OCI-M2 (cell line): Measurements from ENCODE around the gene DAG1.
"Not testable (repeated sequence)": the region's sequence is repeated elsewhere in the genome, so short reads cannot be mapped to it uniquely, and the experiment has no call there.

Experiments used
- DNase-seq: peaks from one replicate; lab custom pipeline; 2025; ENCODE audit not compliant: unreplicated experiment; lab: John Stamatoyannopoulos, UW

The DAG1 gene

DNA sequence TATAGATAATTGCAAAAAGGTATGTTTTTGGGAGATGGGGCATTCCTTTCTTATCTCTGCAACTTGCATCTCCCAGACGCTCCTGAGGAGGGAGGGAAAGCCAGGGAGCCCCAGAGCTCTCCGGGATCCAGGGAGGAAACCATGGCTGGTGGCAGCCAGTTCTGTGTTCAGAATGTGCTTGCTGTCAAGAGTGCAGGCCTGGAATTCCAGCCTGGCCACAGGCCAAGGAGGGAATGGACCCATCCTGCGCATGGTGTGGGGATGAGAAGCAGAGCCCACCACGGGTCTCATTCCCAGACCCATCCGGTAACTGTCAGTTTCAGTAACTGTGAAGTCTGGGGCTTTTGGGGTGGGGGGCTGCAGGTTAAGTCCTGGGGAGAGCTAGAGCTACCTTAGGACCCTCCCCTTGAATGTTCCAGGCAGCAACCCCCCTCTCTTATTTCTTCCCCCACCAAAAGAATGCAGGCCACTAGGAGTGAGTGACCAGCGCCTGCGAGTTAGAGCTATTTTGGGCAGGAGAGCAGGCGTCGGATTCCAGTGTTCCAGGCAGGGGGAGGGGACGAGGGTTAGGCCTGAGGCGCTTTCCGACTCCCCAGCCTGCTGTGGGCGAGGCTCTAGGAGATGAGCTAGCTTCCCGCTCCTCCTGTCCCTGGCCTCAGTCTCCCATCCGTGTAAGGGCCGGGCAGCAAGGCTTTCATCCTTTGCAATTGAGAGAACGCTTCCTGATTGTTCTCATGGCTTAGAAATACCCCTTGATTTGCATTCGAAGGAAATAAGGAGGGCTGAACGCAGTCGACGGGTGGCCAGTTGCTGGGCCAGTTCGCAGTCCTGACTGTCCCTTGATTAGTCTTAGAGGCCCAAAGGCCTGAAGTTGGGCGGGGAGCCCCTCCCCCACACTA is 781 bp upstream of the DAG1 start:
- no peak for DNase-seq

DNA sequence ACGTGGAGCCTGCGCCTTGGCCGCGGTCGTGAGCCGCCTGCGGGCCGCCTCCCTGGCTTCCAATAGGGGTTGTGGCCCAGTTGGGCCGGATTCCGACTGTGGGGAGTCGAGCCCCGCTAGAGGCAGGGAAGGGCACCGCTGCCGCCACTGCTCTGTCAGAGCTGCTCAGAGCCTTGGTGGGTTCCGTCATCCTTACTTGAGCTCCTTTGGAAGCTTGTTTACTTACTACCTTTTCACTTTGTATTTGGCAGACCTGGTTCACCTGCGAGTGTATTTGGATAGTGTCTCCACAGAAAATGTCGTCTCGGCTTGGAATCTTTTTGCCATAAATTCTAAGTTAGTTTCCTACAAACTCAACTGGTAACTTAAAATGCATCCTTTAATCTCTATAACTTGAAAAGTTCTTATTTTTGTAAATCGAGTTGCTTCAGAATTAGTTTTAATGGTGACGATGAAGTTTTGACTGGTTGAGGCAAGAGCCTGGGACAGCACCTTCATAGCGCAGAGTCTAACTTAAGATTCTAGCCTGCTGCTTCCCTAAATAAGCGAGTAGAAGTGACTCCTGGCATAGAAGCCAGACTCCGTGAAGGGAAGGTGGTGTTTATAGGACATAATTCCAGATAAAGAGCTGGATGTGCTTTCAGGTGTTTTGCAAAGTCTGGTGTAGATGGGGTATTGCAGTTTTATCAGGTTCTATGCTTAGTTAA is 800 bp downstream of the DAG1 start:
- DNase-seq = no peak

DNA sequence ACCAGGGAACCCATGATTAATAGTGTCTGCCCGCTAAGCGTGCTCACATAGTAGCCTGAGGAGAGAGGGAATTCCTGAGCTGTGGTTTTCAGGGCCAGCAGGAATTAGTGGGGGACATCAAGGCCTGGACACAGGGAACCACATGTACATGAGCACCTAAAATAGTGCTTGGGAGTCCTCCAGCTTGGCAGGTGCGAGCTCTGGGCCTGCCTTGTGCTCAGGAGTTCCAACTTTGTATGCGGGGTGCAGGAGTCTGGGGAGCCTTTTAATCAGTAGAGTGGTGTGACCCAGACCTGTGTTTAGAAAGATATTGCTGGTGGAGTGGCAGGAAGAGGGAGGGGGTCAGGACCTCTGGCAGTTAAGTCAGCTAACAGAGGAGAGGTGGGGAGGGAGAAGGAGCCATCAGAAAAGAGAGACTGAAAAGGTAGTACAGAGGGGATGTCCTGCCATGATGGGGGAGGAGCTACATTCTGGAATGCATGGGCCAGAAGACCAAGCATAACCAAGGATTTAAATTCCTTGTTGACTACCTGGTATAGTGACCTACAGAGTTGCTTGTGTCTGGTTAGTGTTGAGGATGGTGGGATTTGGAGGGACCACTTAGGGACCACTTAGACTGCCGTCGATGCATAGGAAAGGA is 1.9 kb downstream of the DAG1 start:
- DNase-seq = no peak

DNA sequence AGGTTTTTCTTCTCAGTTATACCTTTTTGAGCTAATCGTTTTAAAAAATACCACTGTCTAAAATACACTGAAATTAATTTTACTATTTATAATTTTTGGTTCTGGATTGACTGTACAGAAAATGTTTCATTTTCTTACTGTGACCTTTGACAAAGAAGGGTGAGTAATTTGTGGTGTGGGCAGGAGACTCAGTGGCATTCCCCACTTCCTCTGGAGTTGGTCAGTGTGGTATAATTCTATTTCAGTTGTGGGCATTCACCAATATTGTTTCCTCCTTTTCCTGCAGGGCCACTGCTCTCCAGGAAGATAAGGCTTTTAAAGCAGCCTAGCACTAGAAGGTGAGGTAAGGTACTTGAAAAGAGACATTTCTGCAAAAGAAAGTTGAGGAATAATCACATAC is 6.5 kb downstream of the DAG1 start:
- no peak for DNase-seq

DNA sequence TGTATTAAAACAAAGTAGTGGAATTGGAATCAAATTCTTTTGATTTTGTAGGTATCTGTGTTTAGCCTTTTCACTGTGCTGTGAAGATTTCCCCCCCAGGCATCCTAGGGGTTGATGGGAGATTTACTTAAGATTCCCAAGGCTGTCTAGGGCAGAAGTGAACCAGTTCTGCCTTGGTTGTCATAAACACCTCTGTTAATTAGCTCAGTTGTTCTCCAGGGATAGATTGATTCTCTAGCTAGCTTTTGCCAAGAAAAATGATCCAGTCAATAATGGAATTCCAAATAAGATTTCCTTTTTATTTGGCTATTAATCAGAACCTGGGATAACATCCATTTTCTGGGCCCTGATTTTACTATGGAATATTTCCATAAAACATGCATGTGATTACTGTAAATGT is 12.7 kb downstream of the DAG1 start:
- no peak for DNase-seq

DNA sequence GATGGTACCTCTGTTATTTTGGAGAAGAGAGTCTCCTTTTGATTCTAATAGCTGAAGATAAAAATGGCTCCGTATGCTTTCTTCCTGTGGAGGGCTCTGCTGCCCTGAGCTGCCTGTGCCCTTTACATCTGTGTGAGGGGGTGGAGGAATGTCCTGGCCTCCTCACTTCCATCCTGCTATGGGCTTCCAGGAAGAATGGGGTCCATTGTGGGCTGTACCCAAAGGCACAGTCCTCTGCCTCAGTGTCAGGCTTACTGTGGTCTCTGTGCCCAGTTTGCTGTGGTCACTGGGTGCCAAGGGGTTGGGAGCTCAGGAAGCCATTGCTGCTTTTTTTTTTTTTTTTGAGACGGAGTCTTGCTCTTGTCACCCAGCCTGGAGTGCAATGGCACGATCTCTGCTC is 14.4 kb downstream of the DAG1 start:
- DNase-seq = no peak

DNA sequence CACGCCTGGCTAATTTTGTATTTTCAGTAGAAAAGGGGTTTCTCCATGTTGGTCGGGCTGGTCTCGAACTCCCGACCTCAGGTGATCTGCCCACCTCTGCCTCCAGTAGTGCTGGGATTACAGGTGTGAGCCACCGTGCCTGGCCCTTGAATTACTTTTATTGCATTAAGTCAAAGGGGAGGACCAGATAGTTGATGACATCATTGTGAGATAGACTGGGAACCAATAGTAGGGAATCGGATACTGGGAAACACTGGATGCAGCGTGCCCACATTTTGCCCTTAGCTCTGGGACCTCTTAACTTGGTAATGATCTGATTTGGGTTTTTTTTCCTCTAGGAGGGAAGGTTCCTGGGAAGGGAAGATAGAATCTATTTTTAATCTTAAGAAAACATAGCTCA is 19.2 kb downstream of the DAG1 start:
- no peak for DNase-seq

DNA sequence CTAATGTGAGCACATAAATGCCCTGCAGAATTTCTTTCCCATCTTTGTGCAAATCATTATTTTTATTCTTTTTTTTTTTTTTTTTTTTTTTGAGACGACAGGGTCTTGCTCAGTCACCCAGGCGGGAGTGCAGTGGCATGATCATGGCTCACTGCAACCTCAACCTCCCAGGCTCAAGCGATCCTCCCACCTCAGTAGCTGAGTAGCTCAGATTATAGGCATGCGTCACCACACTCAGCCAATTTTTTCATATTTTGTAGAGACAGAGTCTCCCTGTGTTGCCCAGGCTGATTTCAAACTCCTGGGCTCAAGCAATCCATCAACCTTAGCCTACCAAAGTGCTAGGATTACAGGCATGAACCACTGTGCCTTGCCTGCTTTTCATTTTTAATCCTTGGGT is 22.9 kb downstream of the DAG1 start:
- no peak for DNase-seq

DNA sequence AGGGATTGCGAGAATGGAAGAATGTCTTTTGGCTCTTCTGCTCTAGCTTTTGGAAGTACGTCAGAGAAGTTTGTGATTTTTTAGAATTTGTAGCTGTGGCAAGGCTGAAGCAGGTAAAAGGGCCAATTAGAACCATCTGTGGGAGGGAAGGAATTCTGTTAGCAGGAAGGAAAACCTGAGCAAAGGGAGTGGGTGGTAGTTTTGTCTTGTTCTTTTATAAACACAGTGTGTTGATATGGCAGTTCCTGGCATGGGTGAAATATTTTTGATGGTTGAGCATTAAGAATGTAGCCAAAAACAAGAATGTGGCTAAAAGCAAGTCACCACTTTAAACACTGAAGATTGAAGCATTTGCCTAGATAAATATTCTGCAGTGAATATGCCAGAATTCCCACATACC is 23.8 kb downstream of the DAG1 start:
- DNase-seq = no peak

DNA sequence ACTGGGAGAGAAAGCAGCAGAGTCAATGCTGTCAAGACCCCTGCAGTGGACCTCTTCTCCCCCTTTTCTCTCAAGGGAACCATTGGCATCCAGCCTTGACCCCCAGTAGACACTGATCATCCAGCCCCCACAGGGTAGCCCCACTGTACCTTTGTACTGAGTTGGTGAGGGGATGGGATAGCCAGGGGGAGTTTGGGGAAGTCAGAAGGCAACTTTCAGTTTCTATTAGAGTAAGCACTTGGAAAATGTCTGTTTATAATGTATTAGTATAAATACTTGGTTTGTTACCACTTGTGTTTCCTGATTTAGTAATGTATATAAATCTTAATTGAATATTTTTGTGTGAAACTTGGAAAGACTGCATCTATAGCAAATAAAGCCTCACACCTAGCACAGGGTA is 25.0 kb downstream of the DAG1 start:
- DNase-seq = no peak

DNA sequence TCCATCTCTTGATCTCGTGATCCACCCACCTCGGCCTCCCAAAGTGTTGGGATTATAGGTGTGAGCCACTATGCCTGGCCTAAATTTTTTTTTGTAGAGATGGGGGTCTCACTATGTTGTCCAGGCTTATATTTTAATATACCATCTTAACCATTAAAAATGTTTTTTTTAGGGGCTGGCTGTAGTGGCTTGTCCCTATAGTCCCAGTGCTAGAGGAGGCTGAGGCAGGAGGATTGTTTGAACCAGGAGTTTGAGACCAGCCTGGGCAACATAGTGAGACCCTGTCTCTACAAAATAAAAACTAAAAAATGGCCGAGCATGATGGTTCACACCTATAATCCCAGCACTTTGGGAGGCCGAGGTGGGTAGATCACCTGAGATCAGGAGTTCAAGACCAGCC is 26.8 kb downstream of the DAG1 start:
- DNase-seq = not testable (repeated sequence)

DNA sequence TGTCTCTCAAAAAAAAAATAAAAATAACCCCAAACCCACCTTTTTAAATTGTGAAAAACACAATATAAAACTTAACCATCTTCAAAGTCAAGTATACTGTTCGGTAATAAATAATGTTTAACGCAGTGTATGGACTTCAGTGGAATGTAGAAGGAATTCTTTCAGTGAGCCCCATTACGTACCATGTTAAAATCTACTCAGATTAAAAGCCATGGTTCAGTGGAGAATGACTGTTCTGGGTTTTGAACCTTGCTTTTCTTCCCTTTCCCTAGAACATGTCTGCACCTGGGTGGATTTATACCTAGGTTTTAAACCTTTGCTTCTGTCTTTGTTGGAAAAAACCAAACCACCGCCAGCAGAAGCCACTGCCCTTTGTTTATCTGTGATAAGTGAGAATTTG is 27.5 kb downstream of the DAG1 start:
- no peak for DNase-seq

DNA sequence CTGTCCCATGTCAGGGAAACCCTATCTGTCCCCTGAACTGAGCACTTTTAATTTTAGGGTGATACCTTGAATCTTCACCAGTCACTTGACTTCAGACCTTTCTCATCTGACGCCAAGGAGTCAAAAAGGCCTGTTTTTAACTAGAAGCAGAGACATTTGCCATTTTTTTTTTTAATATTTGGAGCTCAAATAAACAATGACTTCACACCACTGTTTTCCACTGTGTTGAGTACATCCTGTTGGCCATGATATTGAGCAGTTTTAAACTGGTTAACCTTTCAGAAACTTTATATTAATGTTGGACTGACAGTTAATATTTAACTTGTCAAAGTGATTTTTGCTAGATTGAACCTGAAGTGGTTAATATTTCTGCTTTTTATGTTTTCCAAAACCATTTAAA is 28.2 kb downstream of the DAG1 start:
- no peak for DNase-seq

DNA sequence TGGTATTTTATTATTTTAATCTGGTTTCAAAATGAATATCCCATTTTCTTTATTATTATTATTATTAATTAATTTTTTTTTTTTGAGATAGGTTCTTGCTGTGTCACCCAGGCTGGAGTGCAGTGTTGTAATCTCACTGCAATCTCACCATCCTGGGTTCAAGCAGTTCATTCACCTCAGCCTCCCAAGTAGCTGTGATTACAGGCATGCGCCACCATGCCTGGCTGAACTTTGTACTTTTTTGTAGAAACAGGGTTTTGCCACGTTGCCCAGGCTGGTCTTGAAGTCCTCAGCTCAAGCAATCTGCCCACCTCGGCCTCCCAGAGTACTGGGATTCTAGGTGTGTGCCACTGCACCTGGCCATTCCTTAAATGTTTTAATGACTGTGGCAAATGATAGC is 28.6 kb downstream of the DAG1 start:
- no peak for DNase-seq

DNA sequence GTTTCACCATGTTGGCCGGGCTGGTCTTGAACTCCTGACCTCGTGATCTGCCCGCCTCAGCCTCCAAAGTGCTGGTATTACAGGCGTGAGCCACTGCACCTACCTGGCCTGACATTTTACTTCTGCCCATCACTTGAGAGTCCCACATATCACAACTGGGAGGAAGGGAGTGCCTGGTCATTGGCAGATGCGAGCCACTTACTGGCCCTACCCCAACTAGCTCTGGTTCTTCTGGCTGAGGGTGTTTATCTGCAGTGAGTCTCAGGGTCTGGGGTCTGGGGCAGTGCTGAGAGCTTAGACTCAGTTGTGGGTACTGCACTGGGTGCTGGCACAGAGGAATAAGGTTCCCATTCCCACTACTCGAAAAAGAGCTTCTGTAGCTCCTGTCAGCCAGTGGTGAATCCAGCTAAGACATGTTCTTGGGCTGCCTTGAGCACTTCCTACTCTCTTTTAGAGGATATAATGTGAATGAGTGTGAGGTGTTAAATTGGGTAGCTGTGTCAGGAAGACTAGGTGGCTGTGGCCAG is 30.2 kb downstream of the DAG1 start:
- no peak for DNase-seq

DNA sequence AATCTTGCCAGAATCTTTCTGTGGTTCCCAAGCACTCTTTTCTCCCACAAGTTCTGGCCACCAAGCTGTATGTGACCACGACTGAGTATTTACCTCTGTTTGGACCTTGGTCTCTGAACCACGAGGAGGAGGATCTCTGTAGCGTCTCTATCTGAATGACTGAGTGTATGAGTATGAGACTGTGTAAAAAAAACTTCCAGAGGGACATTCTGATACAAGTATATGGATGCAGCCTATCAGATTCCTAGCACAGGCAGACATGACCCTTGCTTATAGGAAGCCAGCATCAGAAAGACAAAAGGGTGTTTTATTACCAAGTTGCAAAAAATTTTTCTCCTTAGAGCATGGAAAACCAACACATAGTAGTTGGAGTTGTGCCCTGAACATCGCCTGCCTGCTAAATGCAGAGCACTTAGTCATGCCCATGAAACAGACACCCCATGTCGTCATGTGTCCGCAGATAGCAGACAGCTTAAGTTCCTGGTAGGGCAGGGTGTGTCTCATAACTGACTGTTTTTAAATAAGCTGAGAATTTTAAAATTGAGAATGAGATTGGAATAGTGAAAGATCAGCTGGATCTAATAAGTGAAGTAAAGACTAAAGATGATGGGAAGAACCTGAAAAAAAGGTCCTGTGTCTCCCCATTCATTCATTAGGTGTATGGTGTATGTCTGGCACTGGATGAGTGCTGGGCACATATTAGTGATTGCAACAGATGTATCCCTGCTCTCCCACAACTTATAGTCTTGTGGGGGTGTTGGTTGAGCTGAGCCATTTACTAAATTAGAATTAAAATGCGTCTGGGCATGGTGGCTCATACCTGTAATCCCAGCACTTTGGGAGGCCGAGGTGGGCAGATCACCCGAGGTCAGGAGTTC is 30.9 kb downstream of the DAG1 start:
- DNase-seq = no peak

DNA sequence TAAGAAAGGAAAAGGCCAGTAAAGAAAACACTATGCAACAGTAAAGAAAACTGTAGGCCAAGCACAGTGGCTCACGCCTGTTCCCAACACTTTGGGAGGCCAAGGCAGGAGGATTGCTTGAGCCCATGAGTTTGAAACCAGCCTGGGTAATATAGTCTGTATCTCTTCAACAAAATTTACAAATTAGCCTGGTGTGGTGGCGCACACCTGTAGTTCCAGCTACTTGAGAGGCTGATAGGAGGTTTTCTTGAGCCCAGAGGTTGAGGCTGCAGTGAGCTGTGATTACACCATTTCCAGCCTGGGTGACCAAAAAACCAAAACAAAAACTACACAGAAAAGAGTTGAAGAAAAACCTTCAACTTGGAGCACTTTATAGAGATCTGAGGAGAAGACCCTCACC is 31.8 kb downstream of the DAG1 start:
- DNase-seq = no peak

DNA sequence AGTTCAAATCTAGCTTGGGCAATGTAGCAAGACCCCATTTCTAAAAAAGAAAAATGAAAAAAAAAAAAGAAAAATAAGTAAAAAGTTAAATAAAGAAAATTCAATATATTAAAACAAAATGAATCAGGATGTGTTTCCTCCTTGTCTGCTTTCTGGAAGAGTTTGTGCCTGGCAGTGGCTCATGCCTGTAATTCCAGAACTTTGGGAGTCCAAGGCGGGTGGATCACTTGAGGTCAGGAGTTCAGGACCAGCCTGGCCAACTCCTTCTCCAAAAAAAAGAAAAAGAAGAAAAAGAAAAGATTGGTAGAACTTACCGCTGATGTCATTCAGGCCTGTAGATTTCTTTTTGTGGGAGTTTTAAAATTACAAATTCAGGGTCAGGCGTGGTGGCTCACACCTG is 36.8 kb downstream of the DAG1 start:
- no peak for DNase-seq

DNA sequence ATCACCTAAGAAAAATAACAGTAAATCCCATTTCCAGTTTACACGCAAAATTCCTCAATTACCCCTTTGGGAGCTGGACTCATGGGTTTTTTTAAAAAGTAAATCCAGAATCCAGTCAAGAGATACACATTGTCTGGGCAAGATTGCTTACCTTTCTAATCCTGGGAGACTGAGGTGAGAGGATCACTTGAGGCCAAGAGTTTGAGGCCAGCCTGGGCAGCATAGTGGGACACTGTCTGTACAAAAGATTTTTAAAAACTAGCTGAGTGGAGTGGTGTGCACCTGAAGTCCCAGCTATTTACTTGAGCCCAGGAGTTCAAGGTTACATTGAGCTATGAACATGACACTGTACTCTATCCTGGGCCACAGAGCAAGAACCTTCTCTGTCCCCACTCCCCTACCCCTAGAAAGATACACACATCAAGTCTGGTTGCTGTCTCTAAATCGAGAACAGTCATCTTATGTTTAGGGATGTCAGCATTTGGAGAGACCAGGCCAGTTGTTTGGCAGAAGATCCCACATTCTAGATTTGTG is 39.0 kb downstream of the DAG1 start:
- DNase-seq = no peak

DNA sequence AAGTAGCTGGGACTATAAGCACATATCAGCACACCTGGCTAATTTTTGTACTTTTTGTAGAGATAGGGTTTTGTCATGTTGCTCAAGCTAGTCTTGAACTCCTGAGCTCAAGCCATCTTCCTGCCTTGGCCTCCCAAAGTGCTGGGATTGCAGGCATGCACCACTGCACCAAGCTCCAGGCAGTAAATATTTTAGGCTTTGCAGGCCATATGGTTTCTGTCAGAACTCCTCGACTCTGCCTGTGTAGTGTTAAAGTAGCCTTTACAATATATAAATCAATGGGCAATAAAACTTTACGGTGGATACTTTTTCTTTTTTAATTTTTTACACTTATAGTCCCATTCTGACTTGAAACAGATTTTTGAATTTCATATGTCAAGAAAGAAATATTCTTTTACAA is 41.6 kb downstream of the DAG1 start:
- DNase-seq = no peak
